GM18505 (cell line): ENCODE measurements around the gene CDC25C.
"Not testable (repeated sequence)": the region's sequence is repeated elsewhere in the genome, so short reads cannot be mapped to it uniquely, and the experiment has no call there.

Source experiments
- ATAC-seq: cut with Tn5 transposase; IDR thresholded peaks from one replicate; pipeline ENCODE4 v1.9.1; 2021; ENCODE audit not compliant: unreplicated experiment
- POLR2A ChIP-seq: IDR thresholded peaks from 4 replicates; pipeline ENCODE4 v1.6.1; 2011; ENCODE audit warnings: borderline replicate concordance; ENCODE audit not compliant: insufficient read depth, insufficient read length; ENCODE audit errors: extremely low read depth

Gene CDC25C

DNA sequence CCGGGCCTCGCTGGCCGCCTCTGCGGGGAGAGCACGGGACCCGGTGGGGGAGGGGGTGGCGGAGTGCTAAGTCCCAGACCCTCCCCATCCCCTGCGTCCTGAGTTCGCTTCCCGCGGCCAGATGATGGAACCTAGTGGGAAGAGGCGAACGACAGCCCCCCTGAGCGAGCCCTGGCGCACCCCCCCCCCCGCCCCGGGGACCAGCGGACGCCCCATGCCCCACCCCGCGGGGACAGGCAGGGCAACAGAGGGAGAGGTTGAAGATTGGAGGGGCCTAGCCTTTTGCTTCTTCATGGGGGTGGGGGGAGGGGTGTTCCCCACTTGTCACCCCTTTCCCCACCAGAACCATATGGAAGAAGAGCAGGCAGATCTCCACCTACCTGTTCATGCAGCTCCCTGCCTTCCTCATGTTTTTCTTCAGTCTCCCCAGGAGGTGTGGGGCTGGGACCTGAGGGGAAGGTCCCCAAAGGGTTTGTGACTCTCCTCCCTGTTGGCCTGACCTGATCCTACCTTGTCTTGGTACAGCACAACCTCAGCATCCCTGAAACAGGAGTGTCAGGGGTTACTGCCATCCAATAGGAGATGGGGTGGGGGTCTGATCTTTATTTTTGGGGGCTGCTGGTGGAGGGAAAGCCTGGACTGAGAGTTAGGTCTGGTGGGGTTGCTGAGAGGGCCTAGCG is 6.9 kb upstream of the CDC25C start:
- no peak for ATAC-seq
- no peak for TF ChIP-seq POLR2A

DNA sequence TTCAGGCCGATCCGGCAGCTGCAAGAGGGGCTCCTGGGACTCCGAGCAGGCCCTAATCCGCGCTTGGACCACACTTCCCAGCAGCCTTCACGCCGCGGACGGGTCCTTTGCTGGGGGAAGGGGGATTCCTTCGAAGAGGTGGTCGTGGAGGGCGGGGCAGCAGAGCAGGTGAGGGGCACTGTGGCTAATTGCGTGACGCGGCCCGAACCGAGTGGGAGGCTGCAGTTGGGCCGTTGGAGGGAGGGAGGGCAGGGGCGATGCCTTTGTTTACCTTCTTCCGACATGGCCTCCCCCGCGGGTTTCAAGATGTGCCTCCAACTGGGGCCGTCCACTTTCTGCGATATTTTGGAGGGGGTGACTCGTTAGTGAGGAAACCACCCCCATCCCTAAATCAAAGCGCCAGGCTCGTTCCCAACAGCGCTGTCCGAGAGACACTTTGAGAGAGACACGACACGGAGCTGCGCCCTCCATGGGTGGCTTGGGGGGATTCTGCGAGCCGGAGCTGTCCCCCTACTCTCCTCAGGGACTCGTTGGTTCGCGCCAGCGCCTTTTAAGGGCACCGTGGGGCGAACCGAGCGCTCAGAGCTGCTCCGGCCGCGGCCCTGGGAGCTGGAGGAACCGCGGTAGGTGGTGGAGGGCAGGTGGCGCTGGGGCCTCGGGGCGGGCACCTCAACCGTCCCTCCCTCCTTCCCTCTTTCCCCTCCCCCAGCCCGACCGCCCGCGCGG is 6.2 kb upstream of the CDC25C start, which contains the start of gene FAM53C:
FAM53C (plus strand) TSS at position 582 of the 726 bp plus-strand sequence. CDS start 3,070 bp downstream, outside the sequence.
- TF ChIP-seq POLR2A: peak; percentile 100
- ATAC-seq: peak; percentile 83

DNA sequence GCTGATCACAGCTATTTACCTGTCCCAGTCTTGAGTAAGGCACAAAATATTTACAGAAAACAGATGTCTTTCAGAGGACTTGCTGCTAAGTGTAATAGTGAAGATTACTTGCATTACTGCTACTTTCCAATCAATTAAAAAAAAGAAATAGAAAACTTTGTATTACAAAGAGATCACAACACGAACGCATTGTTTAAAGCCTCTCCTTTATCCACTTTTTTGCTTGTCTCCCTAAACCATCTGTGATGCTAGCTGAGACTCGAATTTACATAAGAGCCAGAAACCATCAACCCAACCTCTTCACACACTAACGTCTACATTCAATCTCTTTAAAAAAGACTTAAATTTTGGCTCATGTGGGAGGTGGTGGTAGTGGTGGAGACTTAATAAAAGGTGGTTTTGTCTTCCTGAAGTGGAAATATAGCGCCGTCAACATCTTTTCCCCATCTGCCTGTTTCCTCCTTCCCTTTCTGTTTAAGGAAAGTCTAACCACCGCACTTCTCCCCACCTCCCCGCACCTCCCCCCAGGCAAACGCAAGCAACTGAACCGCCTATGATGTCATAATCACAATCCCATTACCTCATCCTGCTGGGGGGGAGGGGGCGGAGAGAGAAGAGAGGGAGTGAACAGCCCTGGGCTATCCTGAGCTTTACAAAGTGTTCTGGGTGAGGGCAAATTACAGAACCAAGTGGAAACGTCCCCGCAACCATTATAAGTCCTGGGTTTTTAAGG is 5.5 kb upstream of the CDC25C start:
- ATAC-seq: peak; percentile 17
- TF ChIP-seq POLR2A: no peak

DNA sequence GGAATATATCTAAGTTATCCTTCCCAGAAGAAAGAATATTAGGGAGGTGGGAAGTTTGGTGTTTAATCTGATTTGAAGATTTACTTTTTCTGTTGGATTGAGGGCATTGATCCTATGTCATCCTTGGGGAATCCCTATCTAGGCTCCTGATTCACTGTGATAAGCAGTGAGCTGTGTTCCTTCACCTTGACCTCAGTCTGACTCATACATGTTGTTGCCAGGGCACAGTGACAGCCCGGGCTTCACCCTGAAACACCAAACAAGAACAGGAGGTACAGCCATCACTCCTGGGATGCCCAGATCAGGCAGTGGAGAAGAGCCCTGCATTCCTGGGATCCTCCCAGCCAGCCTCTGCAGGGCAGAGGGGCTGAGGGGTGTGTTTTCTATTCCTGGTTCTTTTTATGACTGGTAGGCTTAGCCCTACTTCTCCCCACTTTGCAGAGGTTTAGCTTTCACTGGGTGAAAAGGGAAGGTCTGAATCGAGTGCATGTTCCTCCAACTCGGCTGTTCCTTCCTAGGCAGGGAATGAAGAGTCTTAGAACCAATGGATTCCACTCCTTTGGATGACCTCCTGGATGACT is 3.4 kb upstream of the CDC25C start:
- TF ChIP-seq POLR2A: no peak
- no peak for ATAC-seq

DNA sequence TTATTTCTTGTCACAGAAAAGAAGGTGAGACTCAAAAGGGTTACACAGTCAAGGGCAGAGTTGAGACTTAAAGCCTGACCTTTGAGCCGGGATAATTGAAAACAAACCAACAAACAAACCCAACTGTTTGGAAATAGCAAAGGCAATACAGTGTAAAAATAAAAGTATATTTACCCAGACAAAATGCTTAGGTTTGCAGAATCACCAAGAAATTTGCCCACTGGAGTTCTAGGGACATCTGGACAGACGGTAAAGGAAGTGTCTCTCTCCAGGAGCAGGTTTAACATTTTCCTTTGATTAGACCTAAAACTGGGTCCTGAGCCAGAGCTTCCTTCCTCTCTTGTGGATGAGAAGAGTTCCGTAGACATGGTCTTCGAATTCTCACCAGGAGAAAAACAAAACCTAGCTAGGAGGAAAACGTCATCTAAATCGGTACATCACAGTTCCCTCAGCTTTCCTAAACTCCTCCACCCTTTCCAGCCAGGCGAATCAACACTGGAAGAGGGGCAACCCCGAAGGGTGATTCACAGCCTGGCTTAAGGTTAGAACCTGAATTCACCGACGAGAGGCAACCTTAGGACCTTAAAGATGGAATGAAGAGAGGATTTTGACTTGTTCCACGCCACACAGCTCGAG is 673 bp downstream of the CDC25C start:
- TF ChIP-seq POLR2A: no peak
- no peak for ATAC-seq

DNA sequence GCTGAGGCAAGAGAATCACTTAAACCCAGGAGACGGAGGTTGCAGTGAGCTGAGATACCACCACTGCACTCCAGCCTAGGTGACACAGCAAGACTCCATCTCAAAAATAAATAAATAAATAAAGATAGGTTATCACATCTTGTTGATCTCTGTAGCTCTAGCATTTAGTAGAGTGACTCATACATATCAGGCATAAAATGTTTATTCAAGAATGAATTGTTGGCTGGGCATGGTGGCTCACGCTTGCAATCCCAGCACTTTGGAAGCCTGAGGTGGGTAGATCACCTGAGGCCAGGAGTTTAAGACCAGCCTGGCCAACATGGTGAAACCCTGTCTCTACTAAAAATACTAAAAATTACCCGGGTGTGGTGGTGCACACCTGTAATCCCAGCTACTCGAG is 13.4 kb downstream of the CDC25C start:
- not testable (repeated sequence) for ATAC-seq

DNA sequence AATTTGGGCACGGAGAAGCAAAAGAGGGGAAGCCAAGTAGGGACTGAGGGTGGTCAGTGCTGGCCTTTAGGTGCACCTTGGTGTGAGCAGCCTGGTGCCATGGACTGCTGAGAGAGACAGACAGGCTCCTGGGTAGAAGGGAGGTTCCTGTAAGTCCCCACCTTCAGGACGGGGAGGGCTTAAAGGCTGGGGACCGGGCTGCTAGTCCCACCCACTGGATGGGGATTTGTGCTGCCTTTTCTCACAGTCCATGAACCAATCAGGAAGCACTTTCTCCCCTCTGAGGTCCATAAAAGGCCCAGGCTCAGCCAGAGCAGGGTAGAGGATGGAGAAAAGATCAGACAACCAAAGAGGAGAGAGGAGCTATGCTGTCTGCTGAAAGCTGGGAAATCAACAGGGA is 15.2 kb downstream of the CDC25C start:
- TF ChIP-seq POLR2A: no peak
- no peak for ATAC-seq

DNA sequence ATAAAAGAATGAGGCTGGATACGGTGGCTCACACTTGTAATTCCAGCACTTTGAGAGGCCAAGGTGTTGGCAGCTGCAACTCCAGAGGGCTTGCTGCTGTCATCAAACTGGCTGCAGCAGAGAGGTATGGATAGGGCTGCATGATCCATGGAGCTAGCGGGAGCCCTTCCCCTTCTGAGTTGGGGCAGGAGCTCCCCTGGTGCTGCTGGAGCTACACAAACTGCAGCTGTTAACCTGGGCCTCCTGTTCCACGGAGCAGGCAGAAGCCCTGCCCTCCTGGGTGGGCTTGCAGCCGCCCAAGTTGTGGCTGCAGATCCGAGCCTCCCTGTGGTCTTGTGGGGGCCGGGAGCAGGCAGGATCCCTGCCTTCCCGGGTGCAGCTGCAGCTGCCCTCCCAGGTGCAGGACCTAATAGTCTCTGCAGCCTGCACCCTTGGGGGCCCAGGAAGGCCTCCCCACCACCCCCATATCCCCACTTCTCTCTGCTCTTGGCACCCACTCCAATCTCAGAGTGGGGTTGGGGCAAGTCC is 15.8 kb downstream of the CDC25C start:
- ATAC-seq: no peak

DNA sequence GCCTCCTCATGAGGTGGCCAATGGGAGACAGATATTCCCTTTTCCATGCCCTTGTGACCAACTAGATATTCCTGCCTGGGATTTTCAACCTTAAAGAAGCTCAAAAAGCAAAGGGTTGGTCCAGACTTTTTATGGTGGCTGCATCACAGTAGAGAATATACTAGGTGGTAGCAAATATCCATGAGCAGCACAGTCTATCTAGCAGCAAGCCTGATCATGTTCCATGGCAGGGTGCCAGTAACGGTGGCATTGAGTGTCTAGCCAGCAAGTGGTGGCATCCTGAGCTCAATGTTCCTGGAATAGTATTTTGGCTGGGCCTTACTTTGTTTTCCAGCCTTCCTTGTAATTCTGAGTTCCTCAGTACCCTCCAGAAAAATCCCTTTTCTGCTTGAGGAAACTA is 25.8 kb downstream of the CDC25C start:
- ATAC-seq: no peak
- no peak for TF ChIP-seq POLR2A

More for the DNA sequence above, 15.8 kb downstream of the CDC25C start:
- TF ChIP-seq POLR2A: no peak

DNA sequence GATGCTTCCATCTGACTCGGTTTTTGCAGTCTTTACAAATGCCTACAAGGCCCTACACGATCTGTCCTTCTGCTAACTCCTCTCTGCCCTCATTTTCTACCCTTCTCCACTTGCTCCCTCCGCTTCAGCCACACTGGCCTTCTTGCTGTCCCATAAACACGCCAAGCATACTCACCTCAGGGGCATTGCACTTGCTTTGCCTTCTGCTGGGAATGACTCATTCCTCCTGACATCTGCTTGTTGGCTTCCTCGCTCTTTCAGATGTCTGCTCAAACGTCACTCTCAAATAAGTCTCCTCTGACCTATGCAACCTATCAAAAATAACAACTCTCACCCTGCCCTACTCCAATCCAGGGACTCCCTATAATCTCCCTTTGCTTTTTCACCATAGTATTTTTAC is 28.2 kb downstream of the CDC25C start:
- no peak for TF ChIP-seq POLR2A
- no peak for ATAC-seq

DNA sequence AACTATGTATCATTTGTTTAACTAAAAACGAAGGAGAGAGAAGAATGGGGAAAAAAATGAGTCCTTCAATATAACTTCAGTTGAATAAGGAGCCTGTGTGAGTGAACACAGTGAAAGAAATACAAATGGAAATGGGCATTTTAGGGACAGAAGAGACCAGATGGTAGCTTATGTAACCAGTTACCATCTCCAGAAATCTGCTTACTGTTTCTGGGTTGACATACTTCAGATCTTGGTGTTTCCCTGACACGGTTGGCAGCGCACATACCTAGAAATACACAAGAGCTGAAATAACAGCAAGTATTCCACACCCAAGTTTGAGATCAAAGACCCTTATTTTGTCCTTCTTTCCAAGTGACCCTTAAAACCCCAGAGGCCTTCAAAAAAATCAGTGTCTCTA is 42.3 kb downstream of the CDC25C start:
- TF ChIP-seq POLR2A: no peak
- ATAC-seq: no peak

DNA sequence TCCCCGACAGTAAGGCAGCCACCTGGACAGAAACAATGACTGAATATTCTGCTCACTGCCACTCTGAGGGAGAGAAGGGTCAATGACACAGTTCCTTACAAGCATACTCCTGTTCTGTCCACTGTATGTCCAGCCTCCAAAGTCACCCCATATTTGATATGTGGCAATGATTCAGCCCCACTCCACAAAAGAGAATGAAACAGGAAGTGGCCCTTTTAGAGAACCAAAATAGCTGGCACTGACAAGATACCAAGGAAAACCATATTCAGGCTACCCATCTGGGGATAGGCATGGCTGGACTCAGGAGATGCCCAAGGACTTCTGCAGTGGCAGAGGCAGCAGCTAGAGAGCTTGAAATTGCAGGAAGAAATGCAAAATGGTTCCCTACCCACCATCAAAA is 44.4 kb downstream of the CDC25C start:
- no peak for TF ChIP-seq POLR2A
- ATAC-seq: no peak

DNA sequence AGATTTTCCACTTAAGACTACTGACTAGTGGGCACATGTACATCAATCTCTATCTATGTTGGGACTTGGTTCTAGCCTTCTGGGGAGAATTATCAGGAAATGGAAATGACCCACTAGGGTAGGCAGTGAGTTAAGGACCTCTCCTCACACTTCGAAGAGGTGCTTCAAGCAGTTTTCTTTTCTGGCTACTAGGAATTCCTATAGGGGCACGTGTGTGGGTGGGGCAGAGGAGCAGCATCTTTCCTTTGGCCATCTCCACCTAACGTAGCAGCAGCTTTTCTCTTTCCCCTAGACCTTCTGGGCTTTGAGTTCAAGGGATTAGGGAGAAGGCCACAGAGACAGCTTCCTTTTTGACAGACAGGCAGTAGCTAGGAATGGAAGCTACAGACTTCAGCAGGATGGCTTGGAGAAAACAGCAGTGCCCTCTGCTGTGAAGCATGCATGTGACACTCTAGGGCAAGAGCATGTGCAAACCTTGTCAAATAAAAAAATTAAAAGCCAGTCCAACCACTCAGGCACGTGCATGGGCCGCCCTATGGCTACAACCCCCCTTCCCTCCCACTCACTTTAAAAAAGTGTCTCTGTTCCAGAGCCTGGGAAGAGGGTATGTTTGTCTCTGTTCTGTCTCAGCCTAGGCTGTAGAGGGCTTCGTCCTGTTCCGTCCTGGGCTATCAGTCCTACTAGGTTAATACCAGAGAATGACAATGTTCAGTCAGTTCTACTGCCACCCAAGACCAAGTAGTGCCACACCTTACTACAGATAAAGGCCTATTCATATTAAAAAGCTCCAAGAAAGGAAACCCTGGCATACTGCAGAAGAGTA is 48.5 kb downstream of the CDC25C start:
- no peak for TF ChIP-seq POLR2A
- no peak for ATAC-seq

DNA sequence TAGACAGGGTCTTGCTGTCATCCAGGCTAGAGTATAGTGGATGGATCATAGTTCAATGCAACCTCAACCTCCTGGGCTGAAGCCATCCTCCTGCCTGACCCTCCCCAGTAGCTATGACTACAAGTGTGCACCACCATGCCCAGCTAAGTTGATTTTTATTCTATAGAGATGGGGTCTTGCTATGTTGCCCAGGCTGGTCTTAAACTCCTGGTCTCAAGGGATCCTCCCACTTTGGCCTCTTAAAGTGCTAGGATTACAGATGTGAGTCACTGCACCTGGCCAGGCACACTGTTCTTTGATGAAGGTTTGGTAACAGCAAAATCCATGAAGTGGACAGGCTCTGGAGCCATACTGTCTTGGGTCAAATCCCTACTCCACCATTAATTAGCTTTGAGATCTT is 50.7 kb downstream of the CDC25C start:
- ATAC-seq: no peak
- TF ChIP-seq POLR2A: no peak
